GM10248 (cell line): ENCODE results near the gene TEX29.

Experiments used
- CTCF ChIA-PET: fragments of 300-600 bp; sonication (Branson Sonifier 250); formaldehyde crosslinking; extraction: SDS; loops from one replicate; lab custom pipeline; 2021; ENCODE audit warnings: antibody characterized with exemption; lab: Yijun Ruan, JAX
- POLR2A ChIA-PET: fragments of 350-650 bp; sonication (Branson Sonifier 250); formaldehyde crosslinking; extraction: SDS; loops from one replicate; lab custom pipeline; 2020; ENCODE audit warnings: antibody characterized with exemption; lab: Yijun Ruan, JAX
- DNase-seq: peaks from one replicate; pipeline ENCODE4 v3.0.0; 2012; ENCODE audit errors: extremely low spot score
- TF ChIP-seq, protein P1 (sequence below): IDR thresholded peaks from 2 replicates; pipeline ENCODE4 v1.5.1; 2012; ENCODE audit warnings: mild to moderate bottlenecking, low read depth; ENCODE audit errors: extremely low read depth, missing control alignments, control extremely low read depth

Gene TEX29

DNA sequence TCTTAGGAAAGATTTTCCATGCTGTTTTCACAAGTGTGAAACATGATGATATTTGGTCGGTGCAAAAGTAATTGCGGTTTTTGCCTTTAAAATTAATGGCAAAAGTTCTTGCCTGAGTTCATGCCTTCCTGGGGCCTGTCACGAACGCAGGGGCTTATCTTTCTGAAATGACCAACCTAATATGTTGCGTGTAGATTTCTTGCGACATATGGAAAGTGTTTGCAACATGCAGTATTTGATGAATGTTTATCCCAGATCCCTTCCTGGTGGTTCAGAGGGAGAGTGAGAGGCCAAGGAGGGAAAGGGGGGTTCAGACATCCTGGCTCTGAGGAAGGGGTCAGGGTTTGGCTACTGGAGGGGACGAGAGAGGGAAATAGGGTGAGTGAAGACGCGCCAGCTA, 72.0 kb downstream of the TEX29 start:
- DNase-seq: no peak

DNA sequence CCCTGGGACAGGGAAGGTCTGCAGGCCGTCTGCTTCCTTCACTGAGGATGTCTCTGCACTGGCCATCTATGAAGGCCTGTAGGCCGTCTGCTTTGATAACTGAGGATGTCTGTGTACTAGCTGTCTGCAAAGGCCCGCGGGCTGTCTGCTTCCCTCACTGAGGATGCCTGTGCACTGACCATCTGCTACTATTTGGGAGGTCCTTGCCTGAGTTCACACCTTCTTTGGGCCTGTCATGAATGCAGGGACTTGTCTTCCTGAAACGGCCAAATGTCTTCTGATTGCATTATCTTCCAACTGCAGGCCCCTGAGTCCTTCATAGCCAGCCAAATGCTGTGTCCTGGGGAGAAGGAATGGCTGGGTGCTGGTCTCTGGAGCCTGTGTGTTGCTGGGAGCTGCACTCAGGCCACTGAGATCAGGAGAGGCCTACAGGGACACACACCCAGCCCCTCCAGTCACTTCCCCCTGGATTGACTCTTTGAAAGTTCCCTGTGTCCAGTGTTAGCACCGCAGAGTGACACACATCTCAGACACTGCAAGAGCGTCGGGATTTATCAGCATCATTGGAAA, 72.9 kb downstream of the TEX29 start:
- POLR2A ChIA-PET: no interaction called here

More for the DNA sequence above, 72.0 kb downstream of the TEX29 start:
- ChIA-PET CTCF (no interaction called here), POLR2A (no interaction called here)
- TF ChIP-seq, protein P1, sequence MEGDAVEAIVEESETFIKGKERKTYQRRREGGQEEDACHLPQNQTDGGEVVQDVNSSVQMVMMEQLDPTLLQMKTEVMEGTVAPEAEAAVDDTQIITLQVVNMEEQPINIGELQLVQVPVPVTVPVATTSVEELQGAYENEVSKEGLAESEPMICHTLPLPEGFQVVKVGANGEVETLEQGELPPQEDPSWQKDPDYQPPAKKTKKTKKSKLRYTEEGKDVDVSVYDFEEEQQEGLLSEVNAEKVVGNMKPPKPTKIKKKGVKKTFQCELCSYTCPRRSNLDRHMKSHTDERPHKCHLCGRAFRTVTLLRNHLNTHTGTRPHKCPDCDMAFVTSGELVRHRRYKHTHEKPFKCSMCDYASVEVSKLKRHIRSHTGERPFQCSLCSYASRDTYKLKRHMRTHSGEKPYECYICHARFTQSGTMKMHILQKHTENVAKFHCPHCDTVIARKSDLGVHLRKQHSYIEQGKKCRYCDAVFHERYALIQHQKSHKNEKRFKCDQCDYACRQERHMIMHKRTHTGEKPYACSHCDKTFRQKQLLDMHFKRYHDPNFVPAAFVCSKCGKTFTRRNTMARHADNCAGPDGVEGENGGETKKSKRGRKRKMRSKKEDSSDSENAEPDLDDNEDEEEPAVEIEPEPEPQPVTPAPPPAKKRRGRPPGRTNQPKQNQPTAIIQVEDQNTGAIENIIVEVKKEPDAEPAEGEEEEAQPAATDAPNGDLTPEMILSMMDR: no peak

More for the DNA sequence above, 72.9 kb downstream of the TEX29 start:
- TF ChIP-seq, protein P1: no peak
- no peak for DNase-seq
- CTCF ChIA-PET: no interaction called here
